ENCODE data around the gene FOXK1.

The FOXK1 gene

GRCh38 chr7:4805110-4805983 is 123.3 kb downstream of the FOXK1 start:
- DNase-seq (ENCODE audit: low read depth): no peak
- TF ChIP-seq, protein P1, sequence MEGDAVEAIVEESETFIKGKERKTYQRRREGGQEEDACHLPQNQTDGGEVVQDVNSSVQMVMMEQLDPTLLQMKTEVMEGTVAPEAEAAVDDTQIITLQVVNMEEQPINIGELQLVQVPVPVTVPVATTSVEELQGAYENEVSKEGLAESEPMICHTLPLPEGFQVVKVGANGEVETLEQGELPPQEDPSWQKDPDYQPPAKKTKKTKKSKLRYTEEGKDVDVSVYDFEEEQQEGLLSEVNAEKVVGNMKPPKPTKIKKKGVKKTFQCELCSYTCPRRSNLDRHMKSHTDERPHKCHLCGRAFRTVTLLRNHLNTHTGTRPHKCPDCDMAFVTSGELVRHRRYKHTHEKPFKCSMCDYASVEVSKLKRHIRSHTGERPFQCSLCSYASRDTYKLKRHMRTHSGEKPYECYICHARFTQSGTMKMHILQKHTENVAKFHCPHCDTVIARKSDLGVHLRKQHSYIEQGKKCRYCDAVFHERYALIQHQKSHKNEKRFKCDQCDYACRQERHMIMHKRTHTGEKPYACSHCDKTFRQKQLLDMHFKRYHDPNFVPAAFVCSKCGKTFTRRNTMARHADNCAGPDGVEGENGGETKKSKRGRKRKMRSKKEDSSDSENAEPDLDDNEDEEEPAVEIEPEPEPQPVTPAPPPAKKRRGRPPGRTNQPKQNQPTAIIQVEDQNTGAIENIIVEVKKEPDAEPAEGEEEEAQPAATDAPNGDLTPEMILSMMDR (IDR thresholded peaks at IDR 0.05; ENCODE audit: low read depth, low read length): no peak
- TF ChIP-seq MAX (IDR thresholded peaks at IDR 0.05; ENCODE audit: low read depth, low read length): no peak
- no peak for TF ChIP-seq MYC (IDR thresholded peaks at IDR 0.05; ENCODE audit: low read depth, low read length)
- TF ChIP-seq POLR2A (IDR thresholded peaks at IDR 0.05; ENCODE audit: extremely low read depth, insufficient read length): no peak
- no peak overlapping the region for H3K4me3 ChIP-seq (ENCODE audit: low read depth, low read length)

GRCh38 chr7:4805984-4806300 is 123.8 kb downstream of the FOXK1 start:
- TF ChIP-seq, protein P1 (IDR thresholded peaks at IDR 0.05; ENCODE audit: low read depth, low read length): no peak
- TF ChIP-seq POLR2A (IDR thresholded peaks at IDR 0.05; ENCODE audit: extremely low read depth, insufficient read length): no peak
- no peak for TF ChIP-seq MAX (IDR thresholded peaks at IDR 0.05; ENCODE audit: low read depth, low read length)
- TF ChIP-seq MYC (IDR thresholded peaks at IDR 0.05; ENCODE audit: low read depth, low read length): no peak
- no peak for DNase-seq (ENCODE audit: low read depth)
- H3K4me3 ChIP-seq (ENCODE audit: low read depth, low read length): no peak overlapping the region

GRCh38 chr7:4806983-4807597 is 125.0 kb downstream of the FOXK1 start:
- H3K4me3 ChIP-seq (ENCODE audit: low read depth, low read length): no peak overlapping the region
- DNase-seq (ENCODE audit: low read depth): no peak
- TF ChIP-seq POLR2A (IDR thresholded peaks at IDR 0.05; ENCODE audit: extremely low read depth, insufficient read length): no peak
- TF ChIP-seq, protein P1 (IDR thresholded peaks at IDR 0.05; ENCODE audit: low read depth, low read length): no peak
- TF ChIP-seq MYC (IDR thresholded peaks at IDR 0.05; ENCODE audit: low read depth, low read length): no peak
- no peak for TF ChIP-seq MAX (IDR thresholded peaks at IDR 0.05; ENCODE audit: low read depth, low read length)

DNA sequence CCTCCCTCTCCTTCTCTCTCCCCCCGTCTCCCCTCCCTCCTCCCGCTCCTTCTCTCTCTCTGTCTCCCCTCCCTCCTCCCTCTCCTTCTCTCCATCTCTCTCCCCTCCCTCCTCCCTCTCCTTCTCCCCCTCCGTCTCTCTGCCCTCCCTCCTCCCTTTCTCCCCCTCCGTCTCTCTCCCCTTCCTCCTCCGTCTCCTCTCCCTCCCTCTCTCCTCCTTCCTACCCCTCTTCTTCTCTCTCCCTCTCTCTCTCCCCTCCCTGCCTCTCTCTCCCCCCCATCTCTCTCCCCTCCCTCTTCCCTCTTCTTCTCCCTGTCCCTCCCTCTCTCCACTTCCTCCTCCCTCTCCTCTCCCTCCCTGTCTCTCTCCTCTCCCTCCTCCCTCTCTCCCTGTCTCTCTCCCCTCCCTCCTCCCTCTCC is 125.5 kb downstream of the FOXK1 start:
- TF ChIP-seq MAX (IDR thresholded peaks at IDR 0.05; ENCODE audit: low read depth, low read length): no peak
- TF ChIP-seq POLR2A (IDR thresholded peaks at IDR 0.05; ENCODE audit: extremely low read depth, insufficient read length): no peak
- TF ChIP-seq, protein P1 (IDR thresholded peaks at IDR 0.05; ENCODE audit: low read depth, low read length): no peak
- TF ChIP-seq MYC (IDR thresholded peaks at IDR 0.05; ENCODE audit: low read depth, low read length): no peak
- DNase-seq (ENCODE audit: low read depth): no peak
- H3K4me3 ChIP-seq (ENCODE audit: low read depth, low read length): no peak overlapping the region

- H3K4me3 ChIP-seq (ENCODE audit: low read depth, low read length): no peak overlapping the region
- DNase-seq (ENCODE audit: low read depth): no peak
- TF ChIP-seq, protein P1 (IDR thresholded peaks at IDR 0.05; ENCODE audit: low read depth, low read length): no peak
- TF ChIP-seq POLR2A (IDR thresholded peaks at IDR 0.05; ENCODE audit: extremely low read depth, insufficient read length) (no peak), MYC (IDR thresholded peaks at IDR 0.05; ENCODE audit: low read depth, low read length) (no peak), MAX (IDR thresholded peaks at IDR 0.05; ENCODE audit: low read depth, low read length) (no peak)
Observed at GRCh38 chr7:4808026-4808425, 125.9 kb downstream of the FOXK1 start.
